MM.1S (cell line): ENCODE results near the gene UBN1.

ENCODE experiments used
- EZH2phosphoT487 ChIP-seq: fragments of 300-600 bp; sonication (generic); IDR thresholded peaks from 2 replicates; pipeline ENCODE4 v1.6.1; 2018; ENCODE audit warnings: antibody characterized with exemption, low read length
- TF ChIP-seq, protein P1 (sequence below): fragments of 300-600 bp; sonication (generic); IDR thresholded peaks from 2 replicates; pipeline ENCODE4 v1.5.1; 2016; ENCODE audit warnings: antibody characterized with exemption, low read length, mixed read lengths

DNA sequence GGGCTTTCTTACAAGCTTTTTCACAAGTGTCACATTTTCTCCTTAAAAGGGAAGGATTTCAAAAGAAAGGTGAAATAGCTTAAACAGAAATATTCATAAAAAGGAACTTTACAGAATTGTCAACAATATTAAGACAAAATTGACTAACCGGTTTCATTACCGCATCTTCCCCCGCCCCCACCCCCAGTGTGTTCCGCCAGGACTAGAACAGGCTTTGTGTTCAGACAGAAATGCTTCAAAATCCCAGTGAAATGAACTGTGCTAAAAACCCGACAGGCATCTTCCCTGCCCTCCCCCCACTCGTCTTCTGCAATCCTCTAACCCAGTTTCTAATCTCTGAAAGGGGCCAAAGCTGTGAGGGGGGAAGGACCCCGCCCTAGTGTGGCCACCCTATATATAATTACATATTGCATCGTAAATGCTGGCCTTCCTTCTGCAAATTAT is 43.9 kb upstream of the UBN1 start:
- TF ChIP-seq, protein P1, sequence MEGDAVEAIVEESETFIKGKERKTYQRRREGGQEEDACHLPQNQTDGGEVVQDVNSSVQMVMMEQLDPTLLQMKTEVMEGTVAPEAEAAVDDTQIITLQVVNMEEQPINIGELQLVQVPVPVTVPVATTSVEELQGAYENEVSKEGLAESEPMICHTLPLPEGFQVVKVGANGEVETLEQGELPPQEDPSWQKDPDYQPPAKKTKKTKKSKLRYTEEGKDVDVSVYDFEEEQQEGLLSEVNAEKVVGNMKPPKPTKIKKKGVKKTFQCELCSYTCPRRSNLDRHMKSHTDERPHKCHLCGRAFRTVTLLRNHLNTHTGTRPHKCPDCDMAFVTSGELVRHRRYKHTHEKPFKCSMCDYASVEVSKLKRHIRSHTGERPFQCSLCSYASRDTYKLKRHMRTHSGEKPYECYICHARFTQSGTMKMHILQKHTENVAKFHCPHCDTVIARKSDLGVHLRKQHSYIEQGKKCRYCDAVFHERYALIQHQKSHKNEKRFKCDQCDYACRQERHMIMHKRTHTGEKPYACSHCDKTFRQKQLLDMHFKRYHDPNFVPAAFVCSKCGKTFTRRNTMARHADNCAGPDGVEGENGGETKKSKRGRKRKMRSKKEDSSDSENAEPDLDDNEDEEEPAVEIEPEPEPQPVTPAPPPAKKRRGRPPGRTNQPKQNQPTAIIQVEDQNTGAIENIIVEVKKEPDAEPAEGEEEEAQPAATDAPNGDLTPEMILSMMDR: no peak
- no peak for TF ChIP-seq EZH2phosphoT487
